GM12892 (cell line): Measurements from ENCODE around the gene MB.

Experiments used
- POLR2A ChIP-seq: IDR thresholded peaks from 2 replicates; pipeline ENCODE4 v1.6.1; 2011; ENCODE audit warnings: low read depth, low read length, control low read depth
- POLR2AphosphoS5 ChIP-seq: IDR thresholded peaks from 2 replicates; pipeline ENCODE4 v1.6.1; 2011; ENCODE audit warnings: low read depth, low read length, control low read depth
- TAF1 ChIP-seq: IDR thresholded peaks from 2 replicates; pipeline ENCODE4 v1.6.1; 2011; ENCODE audit warnings: low read depth, mild to moderate bottlenecking, control low read depth, low read length, borderline replicate concordance

DNA sequence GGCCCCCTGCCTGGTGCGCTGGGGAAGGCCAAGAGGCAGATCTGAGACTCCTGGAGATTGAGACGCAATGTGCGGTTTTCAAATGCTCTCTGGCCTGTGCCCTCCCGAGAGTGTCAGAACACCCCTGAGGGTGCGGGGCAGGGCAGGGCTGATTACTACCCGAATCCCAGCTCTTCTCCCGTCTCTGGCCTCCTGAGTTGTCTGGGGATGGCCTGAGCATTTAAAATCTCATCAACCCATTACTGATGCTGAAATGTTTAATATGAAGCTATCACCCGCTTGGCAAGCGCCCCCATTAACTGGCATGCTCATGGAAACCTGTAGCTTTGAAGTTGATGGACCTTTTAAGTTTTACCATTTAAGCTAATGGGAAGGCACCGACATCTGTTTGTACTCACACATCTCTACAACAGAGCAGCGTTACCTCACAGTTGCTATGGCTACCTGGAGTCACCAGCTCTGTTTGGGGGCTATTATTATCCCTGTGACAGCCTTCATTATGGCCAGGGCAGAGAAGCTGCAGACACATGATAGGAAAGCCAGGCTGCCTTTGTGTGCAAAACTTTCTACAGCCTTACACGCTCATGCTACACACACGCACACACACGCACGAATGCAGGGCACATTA, 3.6 kb upstream of the MB start:
- TF ChIP-seq POLR2A (no peak), POLR2AphosphoS5 (no peak), TAF1 (no peak)
